GM23248 (cell line): ENCODE measurements around the gene PSMG1.

ENCODE experiments used
- EZH2 ChIP-seq: fragments of 200-600 bp; sonication (generic); IDR thresholded peaks from 2 replicates; pipeline ENCODE4 v1.6.1; 2018; ENCODE audit warnings: antibody characterized with exemption, mild to moderate bottlenecking; ENCODE audit not compliant: insufficient read depth, poor library complexity, severe bottlenecking
- EZH2phosphoT487 ChIP-seq: fragments of 200-600 bp; sonication (generic); IDR thresholded peaks from 2 replicates; pipeline ENCODE4 v1.6.1; 2018; ENCODE audit warnings: antibody characterized with exemption, moderate library complexity, mild to moderate bottlenecking, low read depth; ENCODE audit not compliant: insufficient read depth

DNA sequence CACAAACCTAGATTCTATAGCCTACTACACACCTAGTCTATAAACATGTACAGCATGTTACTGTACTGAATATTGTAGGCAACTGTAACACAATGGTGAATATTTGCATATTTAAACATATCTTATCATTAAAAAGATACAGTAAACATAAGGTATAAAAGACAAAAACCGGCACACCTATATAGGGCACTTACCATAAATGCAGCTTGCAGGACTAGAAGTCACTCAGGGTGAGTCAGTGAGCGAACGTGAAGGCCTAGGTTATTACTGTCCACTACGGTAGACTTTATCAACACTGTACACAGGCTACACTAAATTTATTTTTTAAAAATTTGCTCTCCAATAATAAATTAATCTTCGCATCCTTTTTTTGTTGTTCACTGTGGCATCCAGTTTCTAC is 13.3 kb downstream of the PSMG1 start:
- TF ChIP-seq EZH2 (no peak), EZH2phosphoT487 (no peak)
